Stimulated activated CD4-positive, alpha-beta T cell treated with anti-CD3 and anti-CD28 coated beads, TNF-alpha, amount 100 ng/mL, for 4 hours (primary cell): ENCODE results near the gene SLC29A4.
"Not testable (repeated sequence)": the region's sequence is repeated elsewhere in the genome, so short reads cannot be mapped to it uniquely, and the experiment has no call there.

Experiments used
- DNase-seq, 3 experiments: peaks; one replicate each; pipeline ENCODE4 v3.0.0-alpha.2; 2020; ENCODE audit warnings: low read depth in 3 of 3

The SLC29A4 gene

DNA sequence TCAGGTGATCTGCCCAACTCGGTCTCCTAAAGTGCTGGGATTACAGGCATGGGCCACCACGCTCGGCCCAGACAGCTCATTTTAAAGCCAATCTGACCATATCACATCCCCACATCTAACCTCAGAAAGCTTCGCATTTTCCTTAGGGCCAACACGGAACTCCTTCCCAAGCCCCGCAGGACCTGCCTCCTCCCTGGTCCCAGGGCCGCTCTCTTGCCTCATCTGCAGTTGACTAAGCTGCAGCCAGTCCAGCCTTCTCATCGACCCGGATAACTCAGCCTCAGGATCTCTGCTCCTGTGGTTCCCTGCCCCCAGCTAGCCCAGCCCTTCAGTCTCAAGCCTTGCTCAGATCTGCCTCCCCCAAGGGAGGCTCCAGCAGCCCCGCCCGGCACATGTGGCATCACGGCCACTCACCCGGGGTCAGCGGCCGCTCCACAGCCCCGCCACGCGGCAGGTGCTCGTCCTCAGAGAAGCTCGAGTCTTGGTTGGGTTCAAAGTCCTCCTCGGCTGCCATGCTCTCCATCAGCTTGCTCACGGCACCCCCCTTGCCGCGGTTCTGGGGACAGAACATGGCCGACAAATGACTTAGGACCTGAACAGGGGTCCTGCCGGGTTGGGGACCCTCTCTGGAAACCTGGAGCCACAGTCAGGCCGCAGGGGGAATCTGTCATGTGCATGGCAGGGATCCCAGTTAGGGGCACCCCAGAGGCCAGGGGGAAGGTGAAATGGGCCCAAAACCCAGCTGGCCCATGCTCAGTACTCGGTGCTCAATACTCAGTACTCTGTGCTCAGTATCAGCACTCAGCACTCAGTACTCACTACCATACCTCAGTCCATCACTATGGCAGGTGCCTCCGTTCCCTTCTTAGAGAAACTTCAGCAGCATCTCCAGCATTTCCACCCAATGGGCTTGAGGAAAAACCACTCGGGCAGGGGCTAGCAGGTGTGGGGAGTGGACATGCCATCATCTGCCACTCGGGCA is 41.3 kb downstream of the SLC29A4 start:
- not testable (repeated sequence) for DNase-seq

DNA sequence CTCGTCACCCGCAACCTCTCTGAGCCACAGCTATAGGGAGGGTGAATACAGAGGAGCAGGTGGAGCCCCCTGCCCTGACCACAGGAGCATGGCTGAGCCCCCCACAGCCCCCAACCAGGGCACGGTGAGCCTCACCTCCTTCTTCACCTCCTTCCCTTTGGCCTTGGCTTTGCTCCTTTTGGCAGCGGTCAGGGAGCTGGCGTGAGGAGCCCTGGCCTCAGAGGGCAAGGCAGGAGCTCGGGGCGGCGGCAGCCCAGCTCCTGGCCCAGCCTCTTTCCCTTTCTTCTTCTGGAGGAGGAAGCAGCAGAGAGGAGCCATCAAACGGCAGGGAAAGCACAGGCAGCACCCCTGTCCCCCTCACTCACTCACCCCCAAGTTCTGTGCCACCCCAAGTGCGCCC is 42.2 kb downstream of the SLC29A4 start:
- no peak for DNase-seq

DNA sequence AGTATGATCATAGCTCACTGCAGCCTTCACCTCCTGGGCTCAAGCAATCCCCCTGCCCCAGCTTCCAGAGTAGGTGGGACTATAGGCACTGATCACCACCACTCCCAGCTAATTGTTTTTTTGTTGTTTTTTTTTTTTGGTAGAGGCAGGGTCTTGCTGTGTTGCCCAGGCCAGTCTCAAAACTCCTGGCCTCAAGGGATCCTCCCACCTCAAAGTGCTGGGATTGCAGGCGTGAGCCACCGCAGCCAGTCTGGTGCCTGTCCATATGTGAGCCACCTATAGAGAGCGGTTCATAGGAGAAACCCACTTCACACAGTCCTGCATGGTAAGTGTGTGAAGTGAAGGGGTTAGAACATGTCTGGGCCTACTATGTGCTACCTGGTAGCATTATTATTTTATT is 47.5 kb downstream of the SLC29A4 start:
- no peak for DNase-seq

DNA sequence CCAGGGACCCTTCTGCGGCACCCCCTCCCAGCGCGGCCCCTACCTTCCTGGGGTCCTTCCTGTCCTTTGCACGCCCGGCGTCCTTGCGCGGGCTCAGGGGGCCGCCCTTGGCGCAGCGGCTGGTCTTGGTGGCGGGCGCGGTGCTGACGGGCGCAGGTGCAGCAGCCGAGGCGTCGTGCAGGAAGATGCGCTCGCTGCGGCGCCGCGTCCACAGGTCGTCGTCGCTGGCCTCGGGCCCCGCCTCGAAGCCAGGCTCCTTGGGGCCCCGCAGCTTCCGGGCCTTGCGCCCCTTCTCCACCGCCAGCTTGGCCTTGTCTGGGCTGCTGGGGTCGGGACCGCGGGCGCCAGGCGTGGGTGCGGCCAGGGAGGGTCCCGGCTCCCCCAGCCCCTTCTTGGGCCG is 49.8 kb downstream of the SLC29A4 start:
- no peak for DNase-seq

DNA sequence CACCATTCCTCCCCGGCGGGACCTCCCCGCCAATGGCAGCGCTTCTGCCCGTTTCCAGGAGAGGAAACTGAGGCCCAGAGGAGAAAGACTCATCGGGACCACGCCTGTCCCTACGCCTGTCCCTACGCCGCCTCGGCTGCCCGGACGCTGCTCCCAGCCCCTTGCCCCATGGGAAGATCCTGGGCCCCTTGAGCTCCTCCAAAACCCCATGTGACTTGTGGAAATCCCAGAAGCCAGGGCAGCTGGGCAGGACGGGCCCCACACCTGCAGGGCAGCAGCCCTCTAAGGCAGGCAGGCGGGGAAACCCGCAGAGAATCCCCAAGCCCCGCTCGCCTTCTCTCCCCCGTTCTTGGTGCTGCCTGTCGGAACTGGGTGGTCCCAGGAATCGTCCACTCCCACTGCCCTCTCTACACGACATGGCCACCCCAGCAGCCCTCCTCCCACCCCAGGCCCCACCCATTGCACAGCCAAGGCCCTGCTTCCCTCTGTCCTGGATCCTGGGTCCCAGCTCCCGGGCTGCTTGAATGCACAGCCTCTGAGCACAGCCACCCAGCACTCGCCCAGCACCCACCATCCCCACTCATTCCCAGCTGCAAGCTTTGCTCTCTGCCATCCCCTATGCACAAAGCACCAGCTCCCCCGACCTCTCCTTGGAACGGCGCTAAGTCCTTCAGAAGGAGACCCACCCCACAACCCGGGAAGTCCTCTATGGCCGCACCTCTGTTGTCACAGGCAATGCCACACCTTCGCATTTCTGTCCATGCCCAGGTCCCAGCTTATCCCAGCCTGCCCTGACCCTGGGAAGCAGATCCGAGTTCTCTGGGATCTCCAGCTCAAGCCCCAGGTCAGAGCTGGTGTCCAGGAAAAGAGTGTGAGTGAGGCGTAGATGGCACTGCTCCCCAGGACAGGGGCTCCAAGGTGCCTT is 50.6 kb downstream of the SLC29A4 start:
- no peak for DNase-seq

DNA sequence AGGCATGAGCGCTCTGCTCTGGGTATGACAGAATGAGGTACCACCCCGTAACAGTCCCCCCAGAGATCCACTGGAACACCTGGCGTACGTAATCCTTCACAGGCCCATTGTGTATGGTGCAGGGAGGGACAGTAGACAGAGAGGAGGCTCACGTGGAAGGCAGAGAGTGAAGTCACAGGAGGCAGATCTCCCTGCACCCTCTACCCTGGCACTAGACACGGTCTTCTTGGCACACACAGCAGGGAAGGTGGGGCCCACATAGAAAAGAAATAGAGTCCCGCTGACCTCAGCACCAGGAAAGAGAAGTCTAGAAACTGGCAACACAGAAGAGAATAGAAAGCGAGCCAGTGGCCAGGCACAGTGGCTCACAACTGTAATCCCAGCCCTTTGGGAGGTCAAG is 51.9 kb downstream of the SLC29A4 start:
- no peak for DNase-seq

DNA sequence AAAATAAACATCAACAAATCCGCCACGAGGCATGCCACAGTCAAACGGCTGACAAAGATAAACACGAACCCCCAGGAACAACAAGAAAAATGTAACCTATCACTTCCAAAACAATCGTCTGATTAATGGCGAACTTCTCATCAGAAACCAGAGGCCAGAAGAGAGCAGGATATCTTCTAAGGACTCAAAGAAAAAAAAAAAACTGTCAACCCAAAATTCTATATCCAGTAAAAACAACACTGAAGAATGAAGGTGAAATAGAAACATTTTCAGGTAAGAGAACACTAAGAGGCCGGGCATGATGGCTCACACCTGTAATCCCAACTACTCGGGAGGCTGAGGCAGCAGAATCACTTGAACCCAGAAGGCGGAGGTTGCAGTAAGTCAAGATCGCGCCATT is 54.3 kb downstream of the SLC29A4 start:
- DNase-seq, result no peak

DNA sequence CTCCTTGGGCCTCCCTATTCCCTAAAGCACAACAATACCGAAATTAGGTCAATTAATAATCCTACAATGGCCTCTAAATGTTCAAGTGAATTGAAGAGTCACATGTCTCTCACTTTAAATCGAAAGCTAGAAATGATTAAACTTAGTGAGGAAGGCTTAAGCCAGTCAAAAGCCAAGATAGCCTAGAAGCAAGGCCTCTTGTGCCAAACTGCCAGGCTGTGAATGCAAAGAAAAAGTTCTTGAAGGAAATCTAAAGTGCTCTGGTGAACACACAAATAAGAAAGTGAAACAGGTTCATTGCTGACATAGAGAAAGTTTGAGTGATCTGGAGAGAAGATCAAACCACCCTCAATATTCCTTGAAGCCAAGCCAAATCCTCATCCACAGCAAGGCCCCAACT is 57.2 kb downstream of the SLC29A4 start:
- no peak for DNase-seq

DNA sequence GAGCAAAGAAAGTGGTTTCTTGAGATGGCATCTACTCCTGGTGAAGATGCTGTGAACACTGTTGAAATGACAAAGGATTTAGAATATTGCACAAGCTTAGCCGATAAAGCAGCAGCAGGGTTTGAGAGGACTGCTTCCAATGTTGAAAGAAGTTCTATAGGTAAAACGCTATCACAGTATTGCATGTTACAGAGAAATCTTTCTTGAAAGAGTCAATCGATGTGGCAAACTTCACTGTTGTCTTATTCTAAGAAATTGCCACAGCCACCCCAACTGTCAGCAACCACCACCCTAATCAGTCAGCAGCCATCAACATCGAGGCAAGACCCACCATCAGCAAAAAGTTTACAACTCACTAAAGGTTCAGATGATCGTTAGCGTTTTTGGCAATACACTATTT is 59.9 kb downstream of the SLC29A4 start:
- DNase-seq, result no peak

DNA sequence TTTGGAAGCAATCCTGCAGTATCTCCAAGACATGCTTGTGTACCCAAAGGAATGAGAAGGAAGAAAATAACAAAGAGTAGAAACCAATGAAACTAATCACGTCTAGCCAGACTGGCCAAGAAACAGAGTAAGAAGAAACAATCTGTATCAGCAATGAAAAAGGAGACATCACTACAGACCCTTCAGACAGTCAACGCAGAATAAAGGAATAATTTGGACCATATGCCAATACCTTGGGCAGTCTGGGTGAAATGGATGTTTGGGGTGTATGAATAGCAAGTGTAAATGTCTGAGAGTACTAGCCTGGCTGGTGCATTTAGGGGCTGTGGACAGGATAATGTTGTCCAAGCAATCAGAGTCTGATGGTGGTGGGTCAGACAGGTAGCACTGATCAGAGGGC is 61.1 kb downstream of the SLC29A4 start:
- DNase-seq, result no peak

DNA sequence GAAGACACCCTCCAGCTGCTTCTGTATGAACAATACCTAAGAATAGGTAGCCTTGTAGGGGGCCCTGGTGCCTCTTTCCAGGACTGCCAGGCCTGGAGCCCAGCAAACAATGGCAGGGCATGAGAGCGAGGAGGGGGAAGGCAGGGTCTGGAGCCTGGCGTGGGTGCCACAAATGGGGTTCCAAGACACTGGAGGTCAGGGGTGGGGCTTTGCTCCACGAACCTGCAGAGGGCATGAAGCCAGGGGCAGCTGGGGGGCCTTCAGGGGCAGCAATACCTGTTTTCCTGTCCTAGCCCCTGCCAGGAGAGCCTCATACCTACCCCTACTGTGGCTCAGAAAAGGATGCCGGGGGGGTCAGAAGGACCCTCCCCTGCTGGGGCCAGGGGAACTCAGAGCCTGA is 61.6 kb downstream of the SLC29A4 start:
- no peak for DNase-seq

DNA sequence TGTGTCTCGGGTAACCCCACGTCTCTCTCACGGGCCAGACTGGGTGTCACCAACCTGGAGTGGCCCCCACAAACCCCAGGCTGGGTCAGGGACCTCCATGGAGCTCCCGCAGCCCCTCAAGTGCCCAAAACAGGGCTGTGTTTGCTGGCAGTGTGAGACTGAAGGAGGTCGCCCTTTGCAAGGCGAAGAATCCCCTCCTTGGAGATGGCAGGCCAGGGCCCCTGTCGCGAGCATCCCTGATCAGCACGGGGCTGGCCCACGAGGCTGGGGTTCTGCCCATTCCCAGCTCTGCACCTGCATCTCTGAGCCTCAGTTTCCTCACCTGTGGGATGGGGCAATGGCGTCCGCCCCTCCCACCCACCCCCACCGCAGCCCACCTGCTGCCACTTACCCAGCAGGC is 62.4 kb downstream of the SLC29A4 start:
- DNase-seq, result no peak

DNA sequence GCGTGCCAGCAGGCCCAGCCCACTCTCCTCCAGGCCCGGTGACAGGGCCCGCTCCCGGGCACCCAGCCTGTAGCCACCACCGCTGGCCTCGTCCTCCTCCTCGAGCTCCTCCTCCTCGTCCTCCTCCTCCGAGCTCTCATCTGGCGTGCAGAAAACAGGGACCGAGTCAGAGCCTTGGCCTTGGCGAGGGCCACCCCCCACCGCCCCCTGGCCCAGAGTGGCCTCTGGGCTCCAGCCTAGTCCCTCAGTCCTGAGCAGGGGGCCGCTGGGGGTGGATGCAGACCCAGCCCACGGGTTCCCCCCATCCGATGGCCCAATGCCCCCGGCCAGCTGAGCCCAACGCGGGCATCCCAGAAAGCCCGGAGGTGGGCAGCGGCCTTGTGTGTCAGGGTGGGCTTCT is 62.9 kb downstream of the SLC29A4 start:
- no peak for DNase-seq

DNA sequence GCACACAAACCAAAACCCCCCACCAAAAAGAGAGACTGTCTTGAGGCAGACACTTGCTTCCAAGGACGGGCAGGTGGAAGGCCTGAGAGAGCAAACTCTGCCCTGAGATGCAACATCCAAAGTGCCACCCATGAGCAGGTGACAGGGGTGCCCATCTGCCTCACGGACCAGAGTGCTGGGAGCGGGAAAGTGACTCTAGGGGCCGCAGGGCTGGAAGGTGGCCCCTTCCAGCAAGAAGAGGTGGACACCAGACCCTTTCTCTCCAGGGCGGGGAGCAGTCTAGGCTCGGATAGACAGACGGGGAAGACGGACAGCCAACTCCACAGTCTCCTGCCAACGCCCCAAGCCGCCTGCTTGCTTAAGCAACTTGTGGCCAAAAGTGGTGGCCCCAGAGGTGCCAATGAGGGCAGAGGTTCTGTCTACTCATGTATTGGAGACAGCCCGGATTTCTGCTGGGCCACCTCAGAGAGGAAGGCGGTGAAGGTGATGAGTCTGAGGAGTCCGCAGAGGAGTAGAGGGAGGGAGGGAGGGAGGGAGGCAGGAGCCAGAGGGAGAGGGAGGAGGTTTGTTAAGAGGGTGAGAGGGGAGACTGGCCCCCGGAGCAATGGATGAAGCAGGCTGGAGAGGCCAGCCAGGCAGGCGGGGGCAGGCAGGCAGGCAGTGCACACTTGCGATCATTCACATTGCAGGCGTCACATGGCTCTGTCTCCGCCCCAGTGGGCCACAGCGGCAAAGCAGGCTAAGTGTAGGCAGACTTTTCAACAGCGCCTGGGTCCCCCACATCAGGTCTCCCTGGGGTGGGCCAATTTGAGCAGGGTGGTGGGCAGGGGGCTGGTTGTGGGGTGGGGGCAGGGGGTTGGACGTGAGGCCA is 65.6 kb downstream of the SLC29A4 start:
- DNase-seq, result no peak

DNA sequence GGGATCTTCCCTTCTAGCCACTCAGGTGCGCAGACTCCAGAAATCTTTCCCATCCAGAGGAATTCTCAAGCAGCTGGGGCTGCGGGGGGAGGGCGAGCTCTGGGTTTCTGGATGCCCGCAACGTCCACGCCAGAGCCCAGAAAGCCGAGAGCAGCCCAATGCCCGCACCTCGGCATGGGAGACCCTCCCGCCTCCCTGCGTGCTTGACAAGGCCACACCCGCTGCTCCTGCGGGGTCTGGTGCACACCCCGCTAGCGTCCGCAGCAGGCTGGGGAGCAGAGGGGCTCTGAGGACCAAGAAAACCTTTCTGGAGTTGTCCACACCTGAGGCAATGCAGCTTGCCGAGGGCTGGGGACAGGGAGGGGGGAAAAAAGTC is 66.2 kb downstream of the SLC29A4 start:
- no peak for DNase-seq

DNA sequence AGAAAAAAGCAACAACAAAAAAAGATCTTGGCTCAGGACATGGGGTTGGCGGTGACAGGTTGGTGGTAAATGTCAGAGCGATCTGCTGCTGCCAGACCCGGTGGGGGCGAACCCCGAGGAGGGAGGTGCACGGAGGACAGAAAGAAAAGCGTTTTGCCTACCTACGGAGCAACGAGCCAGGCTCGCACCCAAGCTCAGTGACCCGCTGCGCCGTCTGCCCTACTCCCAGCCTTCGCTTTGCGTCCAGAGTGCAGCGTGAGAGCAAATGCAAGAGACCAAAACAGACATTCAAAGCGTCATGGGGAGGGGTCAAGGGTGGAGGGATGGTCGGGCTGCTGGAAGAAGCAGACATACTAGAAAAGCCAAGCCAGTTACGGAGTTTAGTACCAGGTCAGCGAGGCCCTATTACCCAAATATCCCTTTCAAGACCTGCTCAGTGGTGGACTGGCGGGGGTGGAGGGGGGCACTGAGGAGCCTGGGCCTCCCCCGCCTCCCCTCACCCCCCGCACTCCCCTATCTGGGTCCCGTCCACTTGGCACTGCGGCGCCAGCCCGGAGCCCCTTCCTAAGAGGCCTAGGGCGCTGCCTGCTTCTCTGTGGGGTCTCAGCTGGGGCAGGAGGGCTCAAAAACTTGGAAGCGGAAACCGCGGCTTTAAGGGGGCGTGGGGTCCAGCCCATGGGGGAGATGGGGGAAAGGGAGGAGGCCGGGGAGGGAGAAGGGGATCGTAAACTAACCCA is 66.9 kb downstream of the SLC29A4 start:
- no peak for DNase-seq

DNA sequence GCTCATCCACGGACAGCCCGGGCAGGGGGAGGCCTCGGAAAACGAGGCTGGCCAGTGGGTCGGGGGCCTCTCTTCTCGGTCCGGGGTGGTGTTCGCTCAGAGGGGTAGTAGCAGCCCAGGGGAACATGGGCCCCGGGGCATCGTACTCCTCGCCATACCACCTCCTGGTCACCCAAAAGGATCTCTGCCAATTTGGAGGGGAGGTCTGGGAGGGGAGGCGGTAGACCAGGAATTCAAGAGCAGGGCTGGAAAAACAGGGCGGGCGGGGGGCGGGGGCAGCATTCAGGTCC is 67.4 kb downstream of the SLC29A4 start:
- no peak for DNase-seq

DNA sequence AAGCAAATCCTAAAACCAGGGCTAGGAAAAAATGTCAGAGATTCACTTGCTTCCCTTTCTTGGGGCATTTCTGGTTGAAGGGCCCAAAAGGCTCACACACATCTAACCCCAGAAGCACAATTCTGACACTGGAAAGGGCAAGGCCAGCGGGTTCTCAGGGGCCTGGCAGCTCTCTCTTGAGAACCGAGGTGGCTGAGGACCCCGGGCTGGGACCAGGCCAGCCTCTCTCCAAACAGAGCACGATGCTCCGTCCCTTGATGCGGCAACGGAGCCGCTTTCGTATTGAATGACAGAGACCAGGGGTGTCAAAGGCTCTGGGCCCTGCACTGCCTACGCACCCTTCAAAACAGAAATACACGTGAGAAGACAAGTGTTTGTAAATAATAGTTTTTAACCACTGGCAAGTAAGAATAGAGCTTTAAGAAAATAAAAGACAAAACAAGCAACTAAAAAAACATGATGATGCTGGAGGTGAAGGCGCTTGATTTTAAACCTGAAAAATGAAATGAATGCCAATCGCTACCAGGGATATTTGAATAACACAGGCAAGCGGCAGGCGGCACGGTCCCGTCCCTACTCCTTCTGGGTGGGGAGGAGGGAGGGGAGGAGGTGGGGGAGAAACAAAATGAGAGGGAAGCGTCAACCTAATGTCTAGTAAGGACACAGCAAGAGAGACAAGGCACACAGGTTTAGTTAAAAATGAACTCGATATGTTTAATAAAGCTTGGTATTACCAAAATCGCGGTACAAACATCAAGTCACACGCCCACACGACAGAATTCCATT is 68.0 kb downstream of the SLC29A4 start:
- DNase-seq, result no peak

DNA sequence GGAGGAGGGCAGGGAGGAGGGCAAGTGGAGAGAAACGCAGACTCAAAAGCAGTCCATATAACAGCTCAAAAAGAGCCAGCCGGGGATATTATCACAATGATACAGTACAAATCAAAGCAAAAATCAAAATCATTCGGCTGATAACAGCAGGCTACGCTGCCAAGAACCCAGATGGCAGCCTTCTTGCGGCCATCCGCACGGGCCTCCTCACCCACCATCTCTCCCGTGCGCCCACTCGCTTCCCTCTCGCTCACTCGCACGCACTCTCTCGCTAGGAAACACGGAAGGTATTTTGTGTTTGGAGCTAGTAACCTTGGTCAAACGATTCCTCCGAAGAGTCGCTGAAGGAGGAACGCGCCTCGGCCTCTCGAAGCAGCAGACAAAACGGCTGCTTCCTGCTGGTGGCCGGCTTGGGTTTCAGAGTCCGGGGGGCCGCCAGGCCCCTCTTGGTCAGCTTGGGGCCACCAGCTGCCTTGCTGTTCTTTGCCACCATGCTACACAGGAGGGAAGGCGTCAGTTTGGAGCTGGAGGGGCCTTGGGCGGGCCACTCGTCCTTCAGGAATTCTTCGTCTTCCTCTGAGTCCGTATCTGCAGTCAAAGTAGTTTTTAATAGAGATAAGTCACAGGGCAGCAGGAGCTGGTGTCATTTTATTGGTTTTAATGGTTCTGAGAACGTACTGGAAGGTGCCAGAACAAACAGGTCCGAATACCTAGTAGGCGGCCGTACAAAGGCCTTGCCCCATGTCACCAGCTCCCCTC is 68.9 kb downstream of the SLC29A4 start:
- no peak for DNase-seq
